HTERT RPE-1 (cell line): ENCODE results near the gene PSMC1.
"Not testable (repeated sequence)": the region's sequence is repeated elsewhere in the genome, so short reads cannot be mapped to it uniquely, and the experiment has no call there.

Experiments
- in situ Hi-C: fragments of 300-500 bp; cut with MboI; formaldehyde crosslinking; loops from 4 replicates; pipeline ENCODE4 v1.14.3; 2020; ENCODE audit warnings: low sequenced_read_pairs

Gene PSMC1

GRCh38 chr14:90256354-90257131 lies at the start of gene PSMC1:
Gene PSMC1, plus strand, starts transcription at chr14:90256553. Its CDS starts 45 bp downstream, at chr14:90256598.
- in situ Hi-C loops, result no loop called here

- in situ Hi-C loops, result no loop called here
Measured at GRCh38 chr14:90213099-90213748, 43.1 kb upstream of the PSMC1 start.

GRCh38 chr14:90228478-90228877 lies 27.9 kb upstream of the PSMC1 start:
- in situ Hi-C loops, result no loop called here

- in situ Hi-C loops, result not testable (repeated sequence)
Measured at GRCh38 chr14:90229942-90230341, 26.4 kb upstream of the PSMC1 start.

- in situ Hi-C loops, result no loop called here
Measured at GRCh38 chr14:90235179-90235976, 21.0 kb upstream of the PSMC1 start.

- in situ Hi-C loops, result no loop called here
Measured at GRCh38 chr14:90239139-90239538, 17.2 kb upstream of the PSMC1 start.

- in situ Hi-C loops, result no loop called here
Measured at GRCh38 chr14:90242444-90242843, 13.9 kb upstream of the PSMC1 start.

GRCh38 chr14:90246936-90247335 lies 9.4 kb upstream of the PSMC1 start:
- in situ Hi-C loops, result no loop called here

- in situ Hi-C loops, result not testable (repeated sequence)
Measured at GRCh38 chr14:90247441-90247840, 8.9 kb upstream of the PSMC1 start.

- in situ Hi-C loops, result no loop called here
Measured at GRCh38 chr14:90248594-90248993, 7.8 kb upstream of the PSMC1 start.

- in situ Hi-C loops, result no loop called here
Measured at GRCh38 chr14:90253826-90254225, 2.5 kb upstream of the PSMC1 start.

GRCh38 chr14:90255871-90256270 lies 482 bp upstream of the PSMC1 start:
- in situ Hi-C loops, result no loop called here

GRCh38 chr14:90263748-90264449 lies 7.5 kb downstream of the PSMC1 start:
- in situ Hi-C loops, result no loop called here

GRCh38 chr14:90266441-90267154 lies 10.2 kb downstream of the PSMC1 start:
- in situ Hi-C loops, result no loop called here

GRCh38 chr14:90268420-90268819 lies 12.1 kb downstream of the PSMC1 start:
- in situ Hi-C loops, result no loop called here

- in situ Hi-C loops, result no loop called here
Measured at GRCh38 chr14:90272523-90272922, 16.2 kb downstream of the PSMC1 start.

- in situ Hi-C loops, result no loop called here
Measured at GRCh38 chr14:90273532-90273931, 17.2 kb downstream of the PSMC1 start.

- in situ Hi-C loops, result no loop called here
Measured at GRCh38 chr14:90274019-90274418, 17.7 kb downstream of the PSMC1 start.

GRCh38 chr14:90274808-90275457 lies 18.6 kb downstream of the PSMC1 start:
- in situ Hi-C loops, result no loop called here

GRCh38 chr14:90275458-90275814 lies 19.1 kb downstream of the PSMC1 start:
- in situ Hi-C loops, result no loop called here
